Bronchial epithelial cell (primary cell): ENCODE measurements around the gene C3orf33. TPM values are rescaled to one million over a fixed set of nuclear protein-coding genes. Genes with fewer than 3 reads are reported as not detected.
A peak's percentile ranks its signal among the peaks of the same experiment; 100 is the strongest.

Experiments
- DNase-seq: peaks from one replicate; pipeline ENCODE4 v3.0.0-alpha.2; 2010; ENCODE audit warnings: low read depth
- FAIRE-seq: peaks from 2 replicates; lab custom pipeline; 2011; peaks lifted over from hg19 to GRCh38; lab: Jason Lieb, UNC
- H3K27me3 ChIP-seq: 2 replicates; pipeline ENCODE4 v1.5.1; 2011; ENCODE audit warnings: low read length; ENCODE audit not compliant: control insufficient read depth, insufficient read depth
- H3K36me3 ChIP-seq: 2 replicates; pipeline ENCODE4 v1.5.1; 2011; ENCODE audit warnings: low read length; ENCODE audit not compliant: control insufficient read depth, insufficient read depth
- H3K4me3 ChIP-seq: 2 replicates; pipeline ENCODE4 v1.5.1; 2011; ENCODE audit warnings: mild to moderate bottlenecking, low read depth, low read length, control low read depth
- total RNA-seq: library from RNA; depleted of rRNA; stranded (reverse); fragments of >200 nt; gene quantifications from 2 replicates; pipeline ENCODE4 v1.2.1, GENCODE V29; 2014
- TF ChIP-seq, protein P1 (sequence below): IDR thresholded peaks from 2 replicates; pipeline ENCODE4 v1.5.1; 2011; ENCODE audit warnings: mild to moderate bottlenecking, moderate library complexity, low read length, control low read depth, inconsistent platforms; ENCODE audit not compliant: insufficient read depth, severe bottlenecking

The C3orf33 gene
- total RNA-seq, 1 donor from 2014 or later, result 1.6 TPM

DNA sequence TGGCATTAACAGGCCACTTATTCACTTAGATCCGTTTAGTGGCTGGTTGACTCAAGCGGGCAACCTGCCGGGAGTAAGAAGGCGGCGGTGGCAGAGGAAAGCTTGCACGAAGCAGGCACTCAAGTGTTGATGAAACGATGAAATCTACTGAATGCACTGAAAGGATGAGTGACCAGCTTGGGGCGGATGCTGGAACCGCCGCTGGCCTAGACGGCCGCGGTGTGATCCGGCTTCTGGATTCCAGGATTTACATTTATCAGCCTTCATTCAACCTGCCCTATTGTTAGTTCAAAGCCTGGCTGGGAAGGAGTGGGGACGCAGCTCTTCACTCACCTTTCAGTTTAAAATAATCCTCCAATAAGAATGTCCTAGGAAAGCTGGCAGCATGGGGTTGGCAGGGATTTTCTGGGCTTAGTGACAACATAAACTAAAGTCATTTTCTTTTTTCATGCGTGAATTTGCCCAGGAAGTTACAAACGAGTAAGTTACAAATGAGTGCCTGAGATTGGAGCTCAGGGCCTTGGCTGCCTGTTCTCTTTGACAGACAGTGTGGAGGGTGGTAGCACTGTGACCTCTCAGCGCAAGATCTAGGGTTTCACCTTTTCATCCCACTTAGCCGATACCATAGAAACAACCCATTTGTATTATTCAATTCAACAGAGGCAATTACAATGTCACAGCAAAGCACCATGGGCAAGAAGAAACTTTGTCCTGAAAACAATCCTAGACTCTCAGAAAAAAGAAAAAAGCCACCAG is 60.1 kb downstream of the C3orf33 start:
- Histone ChIP-seq H3K36me3 (no peaks in the 10 kb centered on the region), H3K4me3 (no peak overlapping the region), H3K27me3 (peaks cover 14% of the 10 kb centered on the region)
- DNase-seq (peak; percentile 44), FAIRE-seq (no peak)
- TF ChIP-seq, protein P1, sequence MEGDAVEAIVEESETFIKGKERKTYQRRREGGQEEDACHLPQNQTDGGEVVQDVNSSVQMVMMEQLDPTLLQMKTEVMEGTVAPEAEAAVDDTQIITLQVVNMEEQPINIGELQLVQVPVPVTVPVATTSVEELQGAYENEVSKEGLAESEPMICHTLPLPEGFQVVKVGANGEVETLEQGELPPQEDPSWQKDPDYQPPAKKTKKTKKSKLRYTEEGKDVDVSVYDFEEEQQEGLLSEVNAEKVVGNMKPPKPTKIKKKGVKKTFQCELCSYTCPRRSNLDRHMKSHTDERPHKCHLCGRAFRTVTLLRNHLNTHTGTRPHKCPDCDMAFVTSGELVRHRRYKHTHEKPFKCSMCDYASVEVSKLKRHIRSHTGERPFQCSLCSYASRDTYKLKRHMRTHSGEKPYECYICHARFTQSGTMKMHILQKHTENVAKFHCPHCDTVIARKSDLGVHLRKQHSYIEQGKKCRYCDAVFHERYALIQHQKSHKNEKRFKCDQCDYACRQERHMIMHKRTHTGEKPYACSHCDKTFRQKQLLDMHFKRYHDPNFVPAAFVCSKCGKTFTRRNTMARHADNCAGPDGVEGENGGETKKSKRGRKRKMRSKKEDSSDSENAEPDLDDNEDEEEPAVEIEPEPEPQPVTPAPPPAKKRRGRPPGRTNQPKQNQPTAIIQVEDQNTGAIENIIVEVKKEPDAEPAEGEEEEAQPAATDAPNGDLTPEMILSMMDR, result no peak

DNA sequence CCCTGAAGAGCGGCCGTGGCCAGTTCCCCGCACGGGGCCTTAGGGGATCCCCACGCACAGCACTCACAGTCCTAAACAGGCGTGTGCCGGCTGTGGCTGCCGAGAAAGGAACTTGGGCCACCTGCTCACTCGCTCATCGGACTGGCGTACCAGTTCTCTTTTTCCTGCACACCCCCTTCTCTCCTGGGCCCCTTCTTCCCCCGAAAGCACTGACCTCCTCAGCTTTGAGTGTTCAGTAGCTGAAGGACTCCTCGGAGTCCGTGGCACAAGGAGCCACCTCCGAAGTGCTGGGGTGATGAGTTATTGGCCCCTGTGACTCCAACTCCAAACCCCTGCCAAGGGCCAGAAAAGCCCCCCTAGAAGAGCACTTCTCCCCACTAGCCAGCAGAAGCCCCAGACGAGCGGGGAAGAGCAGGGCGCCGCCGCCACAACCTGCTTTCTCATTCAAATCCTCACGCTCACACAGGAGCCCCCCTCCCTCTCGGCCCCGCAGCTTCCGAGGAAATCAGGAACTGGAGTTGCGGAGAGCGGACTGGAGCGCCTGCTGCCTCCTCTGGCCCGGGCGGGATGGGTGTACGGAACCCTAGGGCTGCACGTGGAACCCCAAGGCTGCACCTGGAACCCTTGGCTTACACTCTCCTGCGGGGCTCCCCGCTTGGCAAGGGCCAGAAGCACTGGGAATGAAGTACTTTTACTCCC is 61.3 kb downstream of the C3orf33 start, which contains the start of gene PLCH1:
Gene PLCH1, minus strand, starts transcription at position 446 of the 699 bp plus-strand sequence. CDS start 40,847 bp downstream, outside the sequence.
- TF ChIP-seq, protein P1, result no peak
- Histone ChIP-seq H3K36me3 (no peaks in the 10 kb centered on the region), H3K27me3 (peaks cover 14% of the 10 kb centered on the region), H3K4me3 (peak within 1 kb of the TSS; percentile 43)
- peak; percentile 20 for DNase-seq
- FAIRE-seq, result no peak

DNA sequence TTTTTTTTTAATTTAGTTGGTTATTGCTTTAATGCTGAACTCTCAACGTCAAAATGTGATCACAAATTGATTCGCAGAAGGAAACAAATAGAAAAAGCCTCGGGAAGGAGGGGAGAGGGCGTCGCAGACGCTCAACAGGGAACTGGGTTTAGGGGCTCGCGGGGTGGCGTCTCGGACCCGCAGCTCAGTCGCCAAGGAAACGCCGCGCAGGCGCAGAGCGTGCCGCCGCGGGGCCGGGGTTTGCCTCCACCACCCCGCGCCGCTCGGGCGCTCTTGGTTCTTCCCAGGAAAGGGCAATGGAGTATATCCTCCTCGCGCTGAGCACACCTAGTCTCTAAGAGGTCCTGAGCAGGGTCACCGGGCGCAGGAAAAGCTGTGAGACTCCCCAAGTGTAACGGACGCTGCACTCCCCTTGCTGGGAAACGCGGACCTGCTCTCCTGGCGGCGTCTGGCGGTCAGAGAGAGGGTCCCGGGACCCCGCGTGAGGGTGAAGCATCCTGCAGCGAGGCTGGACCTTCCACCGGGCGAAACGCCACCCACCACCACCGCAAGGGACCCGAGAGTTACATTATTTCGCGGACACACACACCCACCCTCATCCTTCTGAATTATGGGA is 62.0 kb downstream of the C3orf33 start:
- FAIRE-seq (no peak), DNase-seq (no peak)
- H3K36me3 ChIP-seq, result no peaks in the 10 kb centered on the region
- H3K27me3 ChIP-seq, result peaks cover 14% of the 10 kb centered on the region
- TF ChIP-seq, protein P1, result no peak
- H3K4me3 ChIP-seq, result peak overlapping the region; percentile 43

DNA sequence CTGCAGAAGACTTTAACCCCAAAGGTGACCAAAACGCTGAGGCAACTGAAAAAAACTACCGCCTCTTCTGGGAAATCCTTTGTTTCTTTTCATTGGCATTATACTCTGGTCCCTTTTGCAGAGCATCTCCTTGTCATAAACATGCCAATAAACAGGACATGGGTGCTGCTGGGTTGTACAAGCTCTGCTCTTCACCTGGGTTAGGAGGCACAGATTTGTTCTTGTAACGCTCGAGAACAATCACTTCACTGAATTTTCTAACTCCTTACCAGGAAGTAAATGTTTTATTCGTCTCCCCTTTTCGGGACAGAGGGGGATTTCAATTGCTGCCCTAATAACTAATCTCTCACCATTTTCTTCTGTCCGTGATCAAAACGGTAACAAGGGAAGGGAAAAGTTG is 62.5 kb downstream of the C3orf33 start:
- Histone ChIP-seq H3K4me3 (peak overlapping the region; percentile 43), H3K36me3 (no peaks in the 10 kb centered on the region), H3K27me3 (peaks cover 14% of the 10 kb centered on the region)
- TF ChIP-seq, protein P1, result no peak
- FAIRE-seq (no peak), DNase-seq (no peak)

DNA sequence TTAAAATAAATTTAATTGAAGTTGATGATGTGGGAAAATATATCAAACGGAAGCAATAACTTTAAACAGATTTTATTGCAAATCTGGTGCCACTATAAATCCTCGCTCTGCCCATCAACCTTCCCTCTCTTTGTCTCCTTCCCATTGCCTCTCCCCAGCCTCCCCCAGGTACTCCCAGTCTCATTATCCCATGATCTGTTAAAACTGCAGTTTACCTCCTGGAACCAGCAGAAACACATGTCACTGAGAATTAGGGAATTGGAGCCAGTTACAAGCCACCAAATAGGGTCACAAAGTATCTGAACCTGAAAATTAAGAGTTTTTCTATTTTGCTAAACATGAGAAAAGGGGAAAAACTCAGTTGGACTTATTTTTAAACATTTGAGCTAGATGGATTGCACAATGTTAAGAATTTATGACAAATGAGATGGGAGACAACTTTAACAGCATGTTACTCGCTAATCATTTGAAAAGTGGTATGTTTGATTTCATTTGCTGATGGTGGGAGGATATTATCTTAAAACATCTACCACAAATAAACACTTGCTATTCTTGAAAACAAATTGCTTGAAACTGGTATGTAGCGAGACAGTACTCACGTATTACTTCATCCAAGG is 63.6 kb downstream of the C3orf33 start:
- TF ChIP-seq, protein P1, result no peak

More for the DNA sequence above, 63.6 kb downstream of the C3orf33 start:
- Histone ChIP-seq H3K4me3 (no peak overlapping the region), H3K27me3 (peaks cover 14% of the 10 kb centered on the region), H3K36me3 (no peaks in the 10 kb centered on the region)
- no peak for DNase-seq
- FAIRE-seq, result no peak
